NT2/D1 (cell line): Measurements from ENCODE around the gene RANBP1.

ENCODE experiments used
- DNase-seq: peaks from one replicate; pipeline ENCODE4 v3.0.0-alpha.2; 2011; ENCODE audit warnings: low read depth, low spot score
- H3K27me3 ChIP-seq: 2 replicates; pipeline ENCODE4 v1.6.0; 2011; ENCODE audit warnings: mild to moderate bottlenecking; ENCODE audit not compliant: insufficient read length, insufficient read depth
- H3K36me3 ChIP-seq: 2 replicates; pipeline ENCODE4 v1.6.1; 2011; ENCODE audit warnings: mild to moderate bottlenecking, low read length, mixed read lengths; ENCODE audit not compliant: insufficient read depth, insufficient read length
- H3K4me1 ChIP-seq: 2 replicates; pipeline ENCODE4 v1.5.1; 2011; ENCODE audit not compliant: insufficient read depth, insufficient read length
- H3K4me3 ChIP-seq: 2 replicates; pipeline ENCODE4 v1.5.1; 2011; ENCODE audit warnings: low read depth; ENCODE audit not compliant: insufficient read length
- H3K9ac ChIP-seq: 2 replicates; pipeline ENCODE4 v1.6.0; 2011; ENCODE audit warnings: low read depth; ENCODE audit not compliant: insufficient read length
- H3K9me3 ChIP-seq: 2 replicates; pipeline ENCODE4 v1.5.1; 2011; ENCODE audit warnings: mild to moderate bottlenecking, low read length; ENCODE audit not compliant: insufficient read depth
- SUZ12 ChIP-seq: IDR thresholded peaks from 2 replicates; pipeline ENCODE4 v1.6.1; 2011; ENCODE audit not compliant: insufficient read length, insufficient read depth; ENCODE audit errors: extremely low read depth
- YY1 ChIP-seq: IDR thresholded peaks from 2 replicates; pipeline ENCODE4 v1.6.1; 2011; ENCODE audit not compliant: insufficient read length, insufficient read depth
- ZNF274 ChIP-seq: IDR thresholded peaks from 2 replicates; pipeline ENCODE4 v1.6.1; 2011; ENCODE audit warnings: mild to moderate bottlenecking, low read depth, low read length

RANBP1 gene

DNA sequence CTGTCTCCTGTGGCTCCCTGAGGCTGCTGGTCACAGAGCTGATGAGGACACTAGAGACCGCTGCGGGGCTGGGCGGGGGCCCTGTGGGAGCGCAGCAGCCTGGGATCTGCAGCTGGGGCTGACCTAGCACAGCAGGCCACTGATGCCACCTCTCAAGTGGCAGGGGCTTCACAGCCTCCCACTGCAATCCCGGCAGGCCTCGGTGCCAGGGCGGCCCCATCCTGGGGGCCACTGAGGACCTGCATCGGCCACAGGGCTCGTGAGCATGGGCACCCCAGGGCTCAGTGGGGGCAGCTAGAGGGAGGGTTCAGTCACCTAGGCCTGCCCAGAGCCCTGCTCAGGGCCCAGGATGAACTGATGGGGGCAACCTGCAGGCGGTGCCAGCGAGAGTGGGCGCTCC, 49.5 kb downstream of the RANBP1 start:
- Histone ChIP-seq H3K9ac (no peak overlapping the region), H3K4me1 (no peaks in the 10 kb centered on the region), H3K4me3 (no peak overlapping the region), H3K9me3 (no peaks in the 10 kb centered on the region), H3K36me3 (no peaks in the 10 kb centered on the region), H3K27me3 (no peaks in the 10 kb centered on the region)
- TF ChIP-seq SUZ12 (no peak), ZNF274 (no peak), YY1 (no peak)
- DNase-seq: no peak

DNA sequence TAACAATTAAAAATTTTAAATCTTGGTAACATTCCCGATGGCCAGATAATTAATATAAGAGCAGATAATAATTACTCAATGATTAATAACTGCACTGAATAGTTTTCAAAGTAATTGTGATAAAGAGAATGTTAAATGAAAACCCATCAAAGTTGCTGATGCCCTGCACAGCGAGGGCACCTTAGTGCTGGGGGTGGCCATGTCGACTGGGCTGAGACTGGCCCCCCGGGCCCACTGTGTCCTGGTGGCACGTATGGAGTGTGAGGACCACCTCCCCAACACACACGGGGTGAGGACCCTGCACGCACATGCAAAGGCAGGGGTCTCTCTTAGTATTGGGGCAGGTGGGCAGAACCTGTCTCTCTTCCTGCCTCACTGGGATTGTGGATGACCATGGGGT, 50.0 kb downstream of the RANBP1 start:
- Histone ChIP-seq H3K27me3 (no peaks in the 10 kb centered on the region), H3K36me3 (no peaks in the 10 kb centered on the region), H3K9me3 (no peaks in the 10 kb centered on the region), H3K4me1 (no peaks in the 10 kb centered on the region), H3K9ac (no peak overlapping the region), H3K4me3 (no peak overlapping the region)
- no peak for DNase-seq
- TF ChIP-seq YY1: no peak

DNA sequence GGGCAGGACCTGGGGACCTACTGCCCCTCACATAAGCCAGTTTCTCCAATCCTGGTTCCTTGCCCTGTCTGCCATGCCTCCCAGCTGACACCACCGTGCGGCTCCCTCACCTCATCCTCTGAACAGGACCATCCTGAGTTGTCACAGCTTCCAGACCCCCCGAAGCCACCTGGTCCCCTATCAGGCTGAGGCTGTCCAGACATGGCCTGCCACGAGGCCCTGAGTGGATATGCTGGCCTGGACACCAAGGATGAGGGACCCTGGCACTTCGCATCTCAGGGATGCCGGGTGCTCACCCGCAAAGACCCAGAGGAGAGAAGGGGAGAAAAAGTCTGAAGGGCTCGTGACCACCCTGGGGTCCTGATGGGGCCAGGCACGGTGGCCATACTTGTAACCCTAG, 50.8 kb downstream of the RANBP1 start:
- no peak overlapping the region for H3K9ac ChIP-seq
- TF ChIP-seq SUZ12: no peak
- no peak for TF ChIP-seq YY1
- no peak for TF ChIP-seq ZNF274
- no peak for DNase-seq
- no peaks in the 10 kb centered on the region for H3K4me1 ChIP-seq
- no peak overlapping the region for H3K4me3 ChIP-seq
- no peaks in the 10 kb centered on the region for H3K27me3 ChIP-seq
- no peaks in the 10 kb centered on the region for H3K9me3 ChIP-seq
- H3K36me3 ChIP-seq: no peaks in the 10 kb centered on the region

DNA sequence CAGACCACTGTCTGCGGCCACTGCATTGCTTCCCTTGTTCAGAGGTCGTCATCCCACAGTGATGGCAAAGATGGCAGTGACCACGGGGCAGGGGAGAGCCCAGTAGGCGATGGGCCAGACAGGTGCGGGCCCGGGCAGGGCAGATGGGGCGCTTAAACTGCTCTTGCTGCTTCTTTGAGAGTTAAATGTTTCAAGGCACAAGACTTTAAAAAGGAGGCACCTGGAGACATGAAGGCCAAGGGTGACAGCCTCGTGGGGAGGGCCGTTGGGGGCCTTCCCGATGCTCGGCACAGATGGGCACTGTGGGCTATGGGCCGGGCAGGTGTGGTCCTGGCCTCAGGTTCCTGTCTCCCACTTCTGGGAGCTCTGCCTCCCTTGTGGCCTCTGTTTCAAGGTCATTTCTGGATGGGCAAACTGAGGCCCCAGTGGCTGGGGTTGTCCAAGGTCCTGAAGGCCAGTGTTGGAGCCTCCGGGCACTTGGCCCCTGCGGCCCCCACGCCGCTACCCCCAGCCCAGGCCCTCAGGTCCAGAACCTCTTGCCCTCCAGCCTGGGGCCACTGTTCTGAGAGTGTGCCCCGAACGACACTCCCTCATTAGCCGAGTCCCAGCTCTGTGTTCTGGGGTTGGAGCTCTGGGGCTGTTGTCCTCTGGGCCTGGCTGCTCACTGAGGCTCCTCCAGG, 51.9 kb downstream of the RANBP1 start:
- TF ChIP-seq YY1: no peak
- H3K36me3 ChIP-seq: no peaks in the 10 kb centered on the region
- H3K4me1 ChIP-seq: no peaks in the 10 kb centered on the region
- no peak overlapping the region for H3K4me3 ChIP-seq
- no peak overlapping the region for H3K9ac ChIP-seq
- no peak for DNase-seq
- H3K27me3 ChIP-seq: no peaks in the 10 kb centered on the region
- H3K9me3 ChIP-seq: no peaks in the 10 kb centered on the region

DNA sequence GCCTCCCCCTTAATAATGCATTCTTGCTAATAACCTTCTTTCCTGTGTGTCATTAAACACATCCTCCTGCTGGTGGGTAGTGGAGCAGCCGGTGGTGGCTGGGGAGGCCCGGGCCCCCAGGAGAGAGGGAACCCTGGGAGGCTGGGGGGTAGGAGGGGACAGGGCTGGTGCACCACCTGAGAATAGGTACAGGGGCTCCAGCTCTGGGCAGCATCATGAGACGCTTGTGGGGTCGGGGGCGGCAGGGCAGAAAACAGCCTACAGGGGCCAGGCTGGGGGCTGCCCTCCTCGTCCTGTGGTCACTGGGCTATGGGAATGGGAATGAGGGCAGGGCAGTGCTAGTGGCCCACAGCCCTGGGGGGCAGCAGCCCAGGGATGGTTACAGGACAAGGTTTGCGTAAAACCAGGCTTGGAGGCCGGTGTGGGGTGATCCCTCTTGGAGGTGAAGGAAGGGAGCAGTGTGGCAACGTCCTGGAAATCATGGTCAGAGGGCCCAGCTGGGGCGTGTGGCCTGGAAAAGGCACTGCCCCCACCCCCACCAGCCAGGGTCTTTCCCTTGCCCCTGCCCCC, 53.4 kb downstream of the RANBP1 start:
- H3K27me3 ChIP-seq: no peaks in the 10 kb centered on the region
- H3K9me3 ChIP-seq: no peaks in the 10 kb centered on the region
- DNase-seq: no peak
- TF ChIP-seq YY1 (no peak), SUZ12 (no peak), ZNF274 (no peak)
- no peak overlapping the region for H3K9ac ChIP-seq
- H3K36me3 ChIP-seq: no peaks in the 10 kb centered on the region
- H3K4me1 ChIP-seq: peaks cover under 1% of the 10 kb centered on the region
- H3K4me3 ChIP-seq: no peak overlapping the region

DNA sequence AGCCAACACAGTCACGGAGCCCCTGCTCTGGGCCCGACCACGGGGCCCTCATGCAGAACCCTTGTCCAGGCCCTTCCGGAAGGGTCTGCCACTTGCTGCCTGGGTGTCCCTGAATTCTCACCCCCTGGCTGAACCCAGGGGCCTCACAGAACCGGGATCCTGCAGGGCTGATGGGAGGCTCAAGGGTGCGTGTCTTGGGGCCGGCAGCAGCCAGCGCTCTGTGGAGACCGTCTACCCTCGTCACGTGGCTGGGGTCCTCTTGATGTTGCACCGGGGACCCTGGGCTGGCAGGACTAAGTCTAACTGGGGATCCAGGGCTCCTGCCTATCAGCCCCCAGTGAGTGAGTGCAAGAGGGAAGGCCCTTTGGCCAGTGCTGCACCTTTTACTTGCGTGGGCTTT, 54.3 kb downstream of the RANBP1 start:
- TF ChIP-seq SUZ12 (no peak), ZNF274 (no peak), YY1 (no peak)
- H3K4me3 ChIP-seq: no peak overlapping the region
- no peaks in the 10 kb centered on the region for H3K9me3 ChIP-seq
- no peak for DNase-seq
- no peaks in the 10 kb centered on the region for H3K36me3 ChIP-seq
- peaks cover 5% of the 10 kb centered on the region for H3K4me1 ChIP-seq
- H3K27me3 ChIP-seq: no peaks in the 10 kb centered on the region
- no peak overlapping the region for H3K9ac ChIP-seq

DNA sequence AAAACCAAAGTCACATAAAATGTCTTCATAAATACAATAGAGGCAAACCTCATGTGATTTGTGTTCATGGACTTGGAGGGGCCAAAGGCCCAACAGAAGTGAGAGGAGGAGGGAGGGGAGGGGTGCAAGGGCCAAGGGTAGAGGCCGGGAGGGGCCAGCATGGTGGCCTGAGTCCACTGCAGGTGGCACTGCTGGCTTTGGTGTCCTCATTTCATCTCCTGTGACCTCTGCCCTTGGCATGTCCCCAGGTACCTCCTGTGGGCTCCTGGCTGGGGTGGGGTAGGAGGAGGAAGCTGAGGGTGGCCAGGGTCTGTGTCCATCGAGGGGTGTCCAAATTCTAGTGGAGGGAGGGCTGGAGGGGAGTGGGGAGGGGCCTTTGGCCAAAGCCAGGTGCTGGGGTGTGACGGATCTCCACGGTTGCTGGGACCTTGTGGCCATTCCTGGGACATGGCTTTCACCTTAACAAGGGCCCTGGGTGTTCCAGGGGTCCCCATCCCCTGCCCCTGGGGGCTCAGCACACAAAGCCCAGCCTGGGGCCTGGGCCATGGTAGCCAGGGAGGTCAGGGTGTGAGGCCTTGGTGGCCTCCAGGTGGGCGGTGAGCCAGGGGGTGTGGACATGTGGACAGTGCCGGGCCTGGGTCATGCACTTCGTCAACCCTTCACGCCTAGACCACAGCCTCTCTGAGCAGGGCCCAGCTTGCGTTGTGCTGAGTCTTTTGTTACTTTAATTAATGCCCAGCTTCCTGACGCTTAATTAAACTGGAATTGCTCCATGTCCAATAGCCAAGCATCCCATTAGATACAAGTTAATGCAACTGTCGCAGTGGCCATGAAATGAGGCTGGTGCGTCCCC, 55.6 kb downstream of the RANBP1 start:
- Histone ChIP-seq H3K9me3 (no peaks in the 10 kb centered on the region), H3K9ac (no peak overlapping the region), H3K36me3 (no peaks in the 10 kb centered on the region), H3K4me3 (no peak overlapping the region), H3K27me3 (no peaks in the 10 kb centered on the region), H3K4me1 (peaks cover 5% of the 10 kb centered on the region)
- DNase-seq: no peak
- no peak for TF ChIP-seq SUZ12
- TF ChIP-seq YY1: no peak
- TF ChIP-seq ZNF274: no peak
